IMR-90 (cell line): ENCODE data around the gene CAVIN2.

Source experiments
- FOS ChIP-seq: fragments of 150-350 bp; IDR thresholded peaks from 2 replicates; pipeline ENCODE4 v1.6.1; 2016; ENCODE audit warnings: low read depth, low read length
- MAFK ChIP-seq: IDR thresholded peaks from 2 replicates; pipeline ENCODE4 v1.6.1; 2012; ENCODE audit warnings: low read depth, low read length, improper control_type of control experiment
- POLR2A ChIP-seq: IDR thresholded peaks from 2 replicates; pipeline ENCODE4 v1.6.1; 2012; ENCODE audit warnings: mild to moderate bottlenecking, low read depth, low read length
- RAD21 ChIP-seq: IDR thresholded peaks from 2 replicates; pipeline ENCODE4 v1.6.1; 2012; ENCODE audit warnings: low read length, improper control_type of control experiment
- RCOR1 ChIP-seq: IDR thresholded peaks from 2 replicates; pipeline ENCODE4 v1.6.1; 2012; ENCODE audit warnings: mild to moderate bottlenecking, low read length, improper control_type of control experiment; ENCODE audit not compliant: insufficient replicate concordance
- SMC3 ChIP-seq: fragments of 150-350 bp; IDR thresholded peaks from 2 replicates; pipeline ENCODE4 v1.6.1; 2016; ENCODE audit warnings: low read depth, mild to moderate bottlenecking, antibody characterized with exemption, low read length, moderate library complexity
- TF ChIP-seq, protein P1 (sequence below): fragments of 150-350 bp; IDR thresholded peaks from 2 replicates; pipeline ENCODE4 v1.6.1; 2017; ENCODE audit warnings: mild to moderate bottlenecking, antibody characterized with exemption, low read length, low read depth
- TF ChIP-seq, protein P2 (sequence below): conservative IDR thresholded peaks from 2 replicates; pipeline ENCODE4 v1.5.1; 2012; ENCODE audit warnings: mild to moderate bottlenecking, low read depth, low read length, improper control_type of control experiment
- TF ChIP-seq, protein P3 (sequence below): fragments of 150-350 bp; IDR thresholded peaks from 2 replicates; pipeline ENCODE4 v1.6.1; 2016; ENCODE audit warnings: low read depth, mild to moderate bottlenecking, low read length, moderate library complexity, borderline replicate concordance

DNA sequence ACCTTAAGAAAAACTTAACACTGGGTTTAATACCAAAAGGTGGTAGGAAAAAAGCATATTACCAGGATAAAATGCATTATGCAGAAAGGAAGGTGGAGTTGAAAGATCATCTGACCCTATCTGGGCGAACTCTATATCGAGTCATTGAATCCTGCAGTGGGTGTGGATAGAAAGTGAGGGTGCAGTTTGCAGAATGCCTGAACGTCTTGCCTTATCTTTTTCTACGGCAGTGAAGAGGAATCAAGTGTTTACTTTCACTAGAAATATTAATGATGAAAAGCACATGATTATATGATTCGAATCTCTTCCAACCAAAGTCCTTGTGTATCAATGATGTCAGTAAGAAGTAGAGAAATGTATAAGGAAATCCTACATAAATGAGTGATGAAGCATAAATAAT, 4.3 kb upstream of the CAVIN2 start:
- TF ChIP-seq RAD21: no peak
- TF ChIP-seq, protein P1, sequence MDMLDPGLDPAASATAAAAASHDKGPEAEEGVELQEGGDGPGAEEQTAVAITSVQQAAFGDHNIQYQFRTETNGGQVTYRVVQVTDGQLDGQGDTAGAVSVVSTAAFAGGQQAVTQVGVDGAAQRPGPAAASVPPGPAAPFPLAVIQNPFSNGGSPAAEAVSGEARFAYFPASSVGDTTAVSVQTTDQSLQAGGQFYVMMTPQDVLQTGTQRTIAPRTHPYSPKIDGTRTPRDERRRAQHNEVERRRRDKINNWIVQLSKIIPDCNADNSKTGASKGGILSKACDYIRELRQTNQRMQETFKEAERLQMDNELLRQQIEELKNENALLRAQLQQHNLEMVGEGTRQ: no peak
- TF ChIP-seq, protein P2, sequence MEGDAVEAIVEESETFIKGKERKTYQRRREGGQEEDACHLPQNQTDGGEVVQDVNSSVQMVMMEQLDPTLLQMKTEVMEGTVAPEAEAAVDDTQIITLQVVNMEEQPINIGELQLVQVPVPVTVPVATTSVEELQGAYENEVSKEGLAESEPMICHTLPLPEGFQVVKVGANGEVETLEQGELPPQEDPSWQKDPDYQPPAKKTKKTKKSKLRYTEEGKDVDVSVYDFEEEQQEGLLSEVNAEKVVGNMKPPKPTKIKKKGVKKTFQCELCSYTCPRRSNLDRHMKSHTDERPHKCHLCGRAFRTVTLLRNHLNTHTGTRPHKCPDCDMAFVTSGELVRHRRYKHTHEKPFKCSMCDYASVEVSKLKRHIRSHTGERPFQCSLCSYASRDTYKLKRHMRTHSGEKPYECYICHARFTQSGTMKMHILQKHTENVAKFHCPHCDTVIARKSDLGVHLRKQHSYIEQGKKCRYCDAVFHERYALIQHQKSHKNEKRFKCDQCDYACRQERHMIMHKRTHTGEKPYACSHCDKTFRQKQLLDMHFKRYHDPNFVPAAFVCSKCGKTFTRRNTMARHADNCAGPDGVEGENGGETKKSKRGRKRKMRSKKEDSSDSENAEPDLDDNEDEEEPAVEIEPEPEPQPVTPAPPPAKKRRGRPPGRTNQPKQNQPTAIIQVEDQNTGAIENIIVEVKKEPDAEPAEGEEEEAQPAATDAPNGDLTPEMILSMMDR: no peak
- TF ChIP-seq SMC3: no peak
- TF ChIP-seq POLR2A: no peak
- no peak for TF ChIP-seq FOS
- TF ChIP-seq, protein P3, sequence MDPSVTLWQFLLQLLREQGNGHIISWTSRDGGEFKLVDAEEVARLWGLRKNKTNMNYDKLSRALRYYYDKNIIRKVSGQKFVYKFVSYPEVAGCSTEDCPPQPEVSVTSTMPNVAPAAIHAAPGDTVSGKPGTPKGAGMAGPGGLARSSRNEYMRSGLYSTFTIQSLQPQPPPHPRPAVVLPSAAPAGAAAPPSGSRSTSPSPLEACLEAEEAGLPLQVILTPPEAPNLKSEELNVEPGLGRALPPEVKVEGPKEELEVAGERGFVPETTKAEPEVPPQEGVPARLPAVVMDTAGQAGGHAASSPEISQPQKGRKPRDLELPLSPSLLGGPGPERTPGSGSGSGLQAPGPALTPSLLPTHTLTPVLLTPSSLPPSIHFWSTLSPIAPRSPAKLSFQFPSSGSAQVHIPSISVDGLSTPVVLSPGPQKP: no peak
- TF ChIP-seq RCOR1: no peak
- TF ChIP-seq MAFK: no peak
